Transverse colon (tissue), 4 donors: ENCODE results near the gene CCDC69.

Experiments used
- CTCF ChIP-seq, 5 experiments: fragments of 200-600 bp in 3 of 5; fragments of 450-650 bp in 2 of 5; sonication (generic) in 3 of 5; IDR thresholded peaks; 1 replicate in 2 of 5; 2 replicates in 3 of 5; pipeline ENCODE4 v1.5.1; 2016 to 2017; ENCODE audit warnings: antibody characterized with exemption in 5 of 5, inconsistent platforms in 3 of 5, mild to moderate bottlenecking in 2 of 5, moderate library complexity in 1 of 5
- POLR2A ChIP-seq: fragments of 450-650 bp; IDR thresholded peaks from one replicate; pipeline ENCODE4 v1.6.1; 2016; ENCODE audit warnings: antibody characterized with exemption, mild to moderate bottlenecking, moderate library complexity
- POLR2AphosphoS5 ChIP-seq, 3 donors: sonication (generic); formaldehyde crosslinking; IDR thresholded peaks; one replicate each; pipeline ENCODE4 v1.6.1; 2016; ENCODE audit warnings: antibody characterized with exemption in 3 of 3

- TF ChIP-seq POLR2A (no peak), CTCF (IDR thresholded peaks at IDR 0.05) (no peak), POLR2AphosphoS5 (IDR thresholded peaks at IDR 0.05) (no peak)
Observed at GRCh38 chr5:151270599-151270998, 46.7 kb upstream of the CCDC69 start.
